ENCODE measurements around the gene GPR89A.

- TF ChIP-seq FOXM1 (IDR thresholded peaks at IDR 0.05; ENCODE audit: borderline replicate concordance): no peak
- no peak for TF ChIP-seq L3MBTL2 (conservative IDR thresholded peaks at IDR 0.05)
- no peak for TF ChIP-seq FOXA1 (IDR thresholded peaks at IDR 0.05)
- TF ChIP-seq BHLHE40 (IDR thresholded peaks at IDR 0.05; ENCODE audit: borderline replicate concordance): no peak
- no peak for TF ChIP-seq NFRKB (IDR thresholded peaks at IDR 0.05)
Observed at GRCh38 chr1:145695821-145696629, 88.2 kb downstream of the GPR89A start.

Data from HEK293T (cell line).